WTC11 (cell line): ENCODE results near the gene ABTB2.

Source experiments
- ATF6 ChIP-seq: sonication (generic); formaldehyde crosslinking; IDR thresholded peaks from 2 replicates; pipeline ENCODE4 v1.8.1; 2023; ENCODE audit warnings: mild to moderate bottlenecking, missing genetic modification reagents
- CREB1 ChIP-seq: sonication (generic); formaldehyde crosslinking; IDR thresholded peaks from 2 replicates; pipeline ENCODE4 v1.8.0; 2023; ENCODE audit warnings: mild to moderate bottlenecking, missing genetic modification reagents
- CTCF ChIP-seq: fragments of 200-600 bp; IDR thresholded peaks from 2 replicates; pipeline ENCODE4 v1.8.0; 2022; ENCODE audit warnings: antibody characterized with exemption
- HMGXB4 ChIP-seq: sonication (generic); formaldehyde crosslinking; IDR thresholded peaks from 2 replicates; pipeline ENCODE4 v1.8.1; 2023; ENCODE audit warnings: mild to moderate bottlenecking, moderate library complexity, missing genetic modification reagents
- RELA ChIP-seq: sonication (generic); formaldehyde crosslinking; IDR thresholded peaks from 2 replicates; pipeline ENCODE4 v1.8.1; 2022; ENCODE audit warnings: missing genetic modification reagents, mild to moderate bottlenecking, borderline replicate concordance
- TEAD4 ChIP-seq: sonication (generic); formaldehyde crosslinking; IDR thresholded peaks from 2 replicates; pipeline ENCODE4 v1.8.0; 2022; ENCODE audit warnings: mild to moderate bottlenecking, missing genetic modification reagents
- USF1 ChIP-seq: sonication (generic); formaldehyde crosslinking; IDR thresholded peaks from 2 replicates; pipeline ENCODE4 v1.8.0; 2022; ENCODE audit warnings: mild to moderate bottlenecking, missing genetic modification reagents
- ZBTB21 ChIP-seq: sonication (generic); formaldehyde crosslinking; IDR thresholded peaks from 2 replicates; pipeline ENCODE4 v1.8.1; 2023; ENCODE audit warnings: mild to moderate bottlenecking, missing genetic modification reagents, borderline replicate concordance
- ZNF138 ChIP-seq: sonication (generic); formaldehyde crosslinking; conservative IDR thresholded peaks from 2 replicates; pipeline ENCODE4 v1.8.1; 2022; ENCODE audit warnings: mild to moderate bottlenecking, moderate library complexity, missing genetic modification reagents
- ZSCAN18 ChIP-seq: fragments of 250-450 bp; sonication (Bioruptor Pico); IDR thresholded peaks from 2 replicates; pipeline ENCODE4 v2.1.2; 2022; ENCODE audit warnings: mild to moderate bottlenecking, moderate library complexity
- TF ChIP-seq, protein P1 (sequence below): sonication (generic); formaldehyde crosslinking; IDR thresholded peaks from 2 replicates; pipeline ENCODE4 v1.8.0; 2022; ENCODE audit warnings: mild to moderate bottlenecking, missing genetic modification reagents

DNA sequence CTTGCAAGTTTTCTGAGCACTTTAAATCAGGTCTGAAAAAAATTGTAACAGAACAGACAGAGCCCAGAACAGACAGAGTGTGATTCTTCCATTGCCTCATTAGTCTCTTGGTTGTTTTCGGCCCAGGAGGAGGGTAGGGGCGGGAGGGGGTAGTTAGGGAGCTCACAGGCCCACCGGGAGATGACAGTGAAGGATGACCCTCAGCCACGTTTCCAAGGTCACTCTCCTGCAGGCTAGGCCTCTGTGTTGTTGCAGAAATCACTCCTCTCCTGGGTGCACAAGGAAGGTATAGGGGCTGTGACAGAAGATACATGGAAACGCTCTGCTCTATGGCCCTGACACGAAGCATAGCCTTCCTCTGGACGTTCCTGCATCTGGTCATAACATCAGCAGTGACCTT lies 69.3 kb downstream of the ABTB2 start:
- TF ChIP-seq CTCF (no peak), ZNF138 (no peak), ATF6 (CRISPR knock-in tag) (no peak), HMGXB4 (CRISPR knock-in tag) (no peak), RELA (CRISPR knock-in tag) (no peak), CREB1 (CRISPR knock-in tag) (no peak), TEAD4 (CRISPR knock-in tag) (no peak), USF1 (CRISPR knock-in tag) (no peak), ZSCAN18 (no peak), ZBTB21 (CRISPR knock-in tag) (no peak)
- TF ChIP-seq, protein P1, sequence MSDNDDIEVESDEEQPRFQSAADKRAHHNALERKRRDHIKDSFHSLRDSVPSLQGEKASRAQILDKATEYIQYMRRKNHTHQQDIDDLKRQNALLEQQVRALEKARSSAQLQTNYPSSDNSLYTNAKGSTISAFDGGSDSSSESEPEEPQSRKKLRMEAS (CRISPR knock-in tag), result no peak
